GM12878 (cell line): ENCODE measurements around the gene TOB1. TPM values are rescaled to one million over a fixed set of nuclear protein-coding genes. Genes with fewer than 3 reads are reported as not detected.
"Not testable (repeated sequence)": the region's sequence is repeated elsewhere in the genome, so short reads cannot be mapped to it uniquely, and the experiment has no call there.

Source experiments
- ATAC-seq: fragments of 200-7000 bp; cut with Tn5 transposase; 3 replicates; pipeline ENCODE4 v1.9.1; 2020; ENCODE audit warnings: mild to moderate bottlenecking, moderate library complexity
- BruUV-seq: library from RNA; stranded (reverse); fragments of 400-500 nt; replicated peaks from 2 replicates; lab custom pipeline; 2021; lab: Mats Ljungman, UMichigan
- CTCF ChIA-PET: fragments of 300-600 bp; sonication (Branson Sonifier 250); formaldehyde crosslinking; extraction: SDS; loops from one replicate; lab custom pipeline; 2021; ENCODE audit warnings: inconsistent platforms; lab: Yijun Ruan, JAX
- POLR2A ChIA-PET: fragments of 350-600 bp; formaldehyde crosslinking; extraction: SDS; loops from one replicate; lab custom pipeline; 2021; ENCODE audit warnings: inconsistent platforms; lab: Charles Lee
- RAD21 ChIA-PET: fragments of 300-600 bp; sonication (Branson Sonifier 250); formaldehyde crosslinking; loops from one replicate; lab custom pipeline; 2023; ENCODE audit warnings: antibody characterized with exemption; ENCODE audit not compliant: unreplicated experiment; lab: Charles Lee
- SMC1A ChIA-PET: fragments of 300-600 bp; sonication (Branson Sonifier 250); formaldehyde crosslinking; loops from one replicate; lab custom pipeline; 2023; ENCODE audit not compliant: unreplicated experiment, uncharacterized antibody; lab: Charles Lee
- DNase-seq: peaks from one replicate; pipeline ENCODE4 v3.0.0-alpha.2; 2011; ENCODE audit warnings: low read depth, low spot score
- FAIRE-seq: peaks from 3 replicates; lab custom pipeline; 2011; peaks lifted over from hg19 to GRCh38; lab: Jason Lieb, UNC
- H2AFZ ChIP-seq: 2 replicates; pipeline ENCODE4 v1.6.0; 2011; ENCODE audit warnings: low read depth, low read length, control low read depth; ENCODE audit not compliant: control insufficient read depth
- H3K27ac ChIP-seq: 2 replicates; pipeline ENCODE4 v1.5.1; 2011; ENCODE audit warnings: control low read depth; ENCODE audit not compliant: control insufficient read depth, insufficient read depth
- H3K27me3 ChIP-seq, 2 experiments: replicated peaks in 1 of 2; 2 replicates each; pipeline versions ENCODE4 v1.6.0 to v1.6.1; 2011; ENCODE audit warnings: low read length in 1 of 2; ENCODE audit not compliant: control insufficient read depth in 2 of 2, insufficient read depth in 2 of 2
- H3K36me3 ChIP-seq, 2 experiments: 2 replicates each; pipeline ENCODE4 v1.5.1; 2011; ENCODE audit warnings: low read length in 1 of 2; ENCODE audit not compliant: control insufficient read depth in 2 of 2, insufficient read depth in 2 of 2
- H3K4me1 ChIP-seq: 2 replicates; pipeline ENCODE4 v1.6.1; 2011; ENCODE audit warnings: mild to moderate bottlenecking, low read length, moderate library complexity, mixed read lengths; ENCODE audit not compliant: control insufficient read depth, insufficient read depth
- H3K4me2 ChIP-seq: 2 replicates; pipeline ENCODE4 v1.6.0; 2011; ENCODE audit warnings: control low read depth; ENCODE audit not compliant: control insufficient read depth, insufficient read depth
- H3K4me3 ChIP-seq: fragments of 200-600 bp; sonication (generic); 2 replicates; pipeline ENCODE4 v1.5.1; 2016
- H3K79me2 ChIP-seq: 2 replicates; pipeline ENCODE4 v1.6.0; 2011; ENCODE audit warnings: low read length; ENCODE audit not compliant: control insufficient read depth, insufficient read depth
- H3K9ac ChIP-seq: 2 replicates; pipeline ENCODE4 v1.8.0; 2011; ENCODE audit warnings: low read length, control low read depth, mixed read lengths; ENCODE audit not compliant: control insufficient read depth, insufficient read depth
- H3K9me3 ChIP-seq: replicated peaks from 3 replicates; pipeline ENCODE4 v1.5.1; 2011; ENCODE audit warnings: mild to moderate bottlenecking, low read length; ENCODE audit not compliant: control insufficient read depth, insufficient read depth
- H4K20me1 ChIP-seq: 2 replicates; pipeline ENCODE4 v1.6.0; 2011; ENCODE audit not compliant: control insufficient read depth, insufficient read depth
- IKZF2 ChIP-seq, 2 experiments: fragments of 450-650 bp; IDR thresholded peaks; 2 replicates each; pipeline ENCODE4 v1.6.1; 2017; ENCODE audit warnings: mild to moderate bottlenecking in 2 of 2, moderate library complexity in 2 of 2
- MYB ChIP-seq: fragments of 150-350 bp; IDR thresholded peaks from 2 replicates; pipeline ENCODE4 v1.6.1; 2014; ENCODE audit warnings: mild to moderate bottlenecking, low read depth, low read length, borderline replicate concordance
- NBN ChIP-seq: fragments of 450-650 bp; IDR thresholded peaks from 2 replicates; pipeline ENCODE4 v1.6.1; 2016
- NFYB ChIP-seq: IDR thresholded peaks from 2 replicates; pipeline ENCODE4 v1.6.1; 2011; ENCODE audit warnings: low read depth, mild to moderate bottlenecking, low read length, improper control_type of control experiment, moderate library complexity; ENCODE audit not compliant: insufficient read depth
- POLR2AphosphoS5 ChIP-seq: IDR thresholded peaks from 2 replicates; pipeline ENCODE4 v1.6.1; 2011; ENCODE audit warnings: mild to moderate bottlenecking, low read length, inconsistent platforms
- TAF1 ChIP-seq: IDR thresholded peaks from 2 replicates; pipeline ENCODE4 v1.6.1; 2011; ENCODE audit warnings: mild to moderate bottlenecking, low read depth, low read length, borderline replicate concordance
- USF2 ChIP-seq: IDR thresholded peaks from 2 replicates; pipeline ENCODE4 v1.6.1; 2011; ENCODE audit warnings: low read depth, low read length, improper control_type of control experiment, borderline replicate concordance
- WGBS: methylation state at CpG from one replicate; pipeline ENCODE4 v1.1.6; 2016; ENCODE audit warnings: low lambda C conversion rate; ENCODE audit not compliant: insufficient replicate concordance, insufficient coverage; ENCODE audit errors: missing lambda C conversion rate; 5-methylcytosine and 5-hydroxymethylcytosine counted together
- in situ Hi-C: fragments of 300-500 bp; cut with MboI; formaldehyde crosslinking; loops from 9 replicates; pipeline ENCODE4 v1.14.3; 2018; ENCODE audit warnings: mixed read lengths
- intact Hi-C: fragments of 100-400 bp; cut with micrococcal nuclease; formaldehyde crosslinking; loops from one replicate; pipeline ENCODE4 v1.14.2; 2022; ENCODE audit not compliant: unreplicated experiment
- polyA plus RNA-seq, 11 experiments: library from polyadenylated mRNA; depleted of rRNA in 4 of 11; unstranded in 6 of 11; stranded (reverse) in 5 of 11; fragments of >200 nt; fragmentation: Nextera tagmentation in 4 of 11; fragmentation: Illumina TruSeq in 1 of 11; extraction: Ambion mirVana in 4 of 11; extraction: Trizol in 1 of 11; gene quantifications; 1 replicate in 1 of 11; 2 replicates in 10 of 11; pipeline versions ENCODE4 v1.2.1 to v1.2.3, GENCODE V29; 2011 to 2016; ENCODE audit warnings: inconsistent platforms in 2 of 11, missing spikeins in 2 of 11, low read depth in 1 of 11
- total RNA-seq, 4 experiments: library from RNA; depleted of rRNA in 3 of 4; stranded (reverse); fragments of >200 nt in 3 of 4; fragmentation: Illumina TruSeq in 1 of 4; extraction: Trizol in 1 of 4; gene quantifications; 2 replicates each; pipeline versions ENCODE4 v1.2.1 to v1.2.3, GENCODE V29; 2013 to 2021
- TF ChIP-seq, protein P1 (sequence below): fragments of 150-350 bp; IDR thresholded peaks from 2 replicates; pipeline ENCODE4 v1.6.1; 2014; ENCODE audit warnings: mild to moderate bottlenecking, low read depth, low read length
- TF ChIP-seq, protein P2 (sequence below): fragments of 450-650 bp; IDR thresholded peaks from 2 replicates; pipeline ENCODE4 v1.6.1; 2017; ENCODE audit warnings: low read depth, mild to moderate bottlenecking, moderate library complexity

TOB1 gene
- total and polyA plus RNA-seq, 10 of the 15 experiments (the other 5 are each of a cell fraction or from before 2014, with no cell fraction given) = 5.0 to 32.4 (median 13.7) TPM

- TF ChIP-seq, protein P1, sequence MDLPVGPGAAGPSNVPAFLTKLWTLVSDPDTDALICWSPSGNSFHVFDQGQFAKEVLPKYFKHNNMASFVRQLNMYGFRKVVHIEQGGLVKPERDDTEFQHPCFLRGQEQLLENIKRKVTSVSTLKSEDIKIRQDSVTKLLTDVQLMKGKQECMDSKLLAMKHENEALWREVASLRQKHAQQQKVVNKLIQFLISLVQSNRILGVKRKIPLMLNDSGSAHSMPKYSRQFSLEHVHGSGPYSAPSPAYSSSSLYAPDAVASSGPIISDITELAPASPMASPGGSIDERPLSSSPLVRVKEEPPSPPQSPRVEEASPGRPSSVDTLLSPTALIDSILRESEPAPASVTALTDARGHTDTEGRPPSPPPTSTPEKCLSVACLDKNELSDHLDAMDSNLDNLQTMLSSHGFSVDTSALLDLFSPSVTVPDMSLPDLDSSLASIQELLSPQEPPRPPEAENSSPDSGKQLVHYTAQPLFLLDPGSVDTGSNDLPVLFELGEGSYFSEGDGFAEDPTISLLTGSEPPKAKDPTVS = no peak
- TF ChIP-seq, protein P2, sequence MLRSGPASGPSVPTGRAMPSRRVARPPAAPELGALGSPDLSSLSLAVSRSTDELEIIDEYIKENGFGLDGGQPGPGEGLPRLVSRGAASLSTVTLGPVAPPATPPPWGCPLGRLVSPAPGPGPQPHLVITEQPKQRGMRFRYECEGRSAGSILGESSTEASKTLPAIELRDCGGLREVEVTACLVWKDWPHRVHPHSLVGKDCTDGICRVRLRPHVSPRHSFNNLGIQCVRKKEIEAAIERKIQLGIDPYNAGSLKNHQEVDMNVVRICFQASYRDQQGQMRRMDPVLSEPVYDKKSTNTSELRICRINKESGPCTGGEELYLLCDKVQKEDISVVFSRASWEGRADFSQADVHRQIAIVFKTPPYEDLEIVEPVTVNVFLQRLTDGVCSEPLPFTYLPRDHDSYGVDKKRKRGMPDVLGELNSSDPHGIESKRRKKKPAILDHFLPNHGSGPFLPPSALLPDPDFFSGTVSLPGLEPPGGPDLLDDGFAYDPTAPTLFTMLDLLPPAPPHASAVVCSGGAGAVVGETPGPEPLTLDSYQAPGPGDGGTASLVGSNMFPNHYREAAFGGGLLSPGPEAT = no peak
- no peak for TF ChIP-seq TAF1
- no peak for TF ChIP-seq NFYB
- TF ChIP-seq POLR2AphosphoS5 = no peak
- TF ChIP-seq IKZF2 (IDR thresholded peaks at IDR 0.05) = no peak
- TF ChIP-seq MYB = no peak
- TF ChIP-seq USF2 = no peak
- TF ChIP-seq NBN = no peak
- TF ChIP-seq, all 136 proteins: peak for 0
Measured at GRCh38 chr17:50861334-50861676, 4.8 kb downstream of the TOB1 start (continued).

- H3K9me3 ChIP-seq, H3K36me3 ChIP-seq, DNase-seq, ATAC-seq, POLR2A ChIA-PET, H3K4me3 ChIP-seq, H3K4me1 ChIP-seq, H3K27me3 ChIP-seq, H3K27ac ChIP-seq, H2AFZ ChIP-seq, BruUV-seq, H4K20me1 ChIP-seq, FAIRE-seq, H3K4me2 ChIP-seq, H3K9ac ChIP-seq: not testable (repeated sequence)
- peaks cover 16% of the 10 kb centered on the region for H3K79me2 ChIP-seq
- in situ Hi-C loops = loop anchor here (5.0 kb wide), 1 partner anchor 53 kb away; no protein-coding TSS in a partner anchor
- WGBS = 88% methylated on average over 15 of the region's 15 CpGs
- intact Hi-C loops = loop anchor here (10.0 kb wide), 1 partner anchor 395 kb away; no protein-coding TSS in a partner anchor
- RAD21 ChIA-PET = interaction anchor here (1.2 kb wide), 1 partner anchor 46 kb away, joined by 3 read pairs; no protein-coding TSS in a partner anchor
- SMC1A ChIA-PET = interaction anchor here (0.6 to 1.3 kb wide), 2 partner anchors 86 to 334 kb away, joined by 3 read pairs; no protein-coding TSS in a partner anchor
- CTCF ChIA-PET = interaction anchor here (1.0 to 8.7 kb wide), 6 partner anchors 7 to 197 kb away, joined by 3 to 85 read pairs (median 3); no protein-coding TSS in a partner anchor
Measured at GRCh38 chr17:50859727-50860126, 6.4 kb downstream of the TOB1 start.
